Prostate gland (tissue), 2 donors: ENCODE measurements around the gene CXXC5. TPM values are rescaled to one million over a fixed set of nuclear protein-coding genes. Genes with fewer than 3 reads are reported as not detected.
"Not testable (repeated sequence)": the region's sequence is repeated elsewhere in the genome, so short reads cannot be mapped to it uniquely, and the experiment has no call there.

Experiments
- DNase-seq: peaks from one replicate; pipeline ENCODE4 v3.0.0-alpha.2; 2019; ENCODE audit warnings: low spot score
- H3K27ac ChIP-seq, 2 donors: fragments of 200-600 bp; sonication (generic); 2 replicates each; pipeline ENCODE4 v1.5.1; 2017 to 2019
- H3K27me3 ChIP-seq: fragments of 200-600 bp; sonication (generic); replicated peaks from 2 replicates; pipeline ENCODE4 v1.5.1; 2019; ENCODE audit not compliant: insufficient read depth
- H3K36me3 ChIP-seq, 2 donors: fragments of 200-600 bp; sonication (generic); 1 replicate in 1 of 2; 2 replicates in 1 of 2; pipeline versions ENCODE4 v1.5.1 to v1.8.1; 2017 to 2019
- H3K4me1 ChIP-seq: fragments of 200-600 bp; sonication (generic); replicated peaks from 2 replicates; pipeline ENCODE4 v1.5.1; 2019
- H3K4me3 ChIP-seq, 2 donors: fragments of 200-600 bp; sonication (generic); 2 replicates each; pipeline ENCODE4 v1.5.1; 2017 to 2019
- H3K9me3 ChIP-seq: fragments of 200-600 bp; sonication (generic); 2 replicates; pipeline ENCODE4 v1.5.1; 2017
- POLR2A ChIP-seq: fragments of 450-650 bp; IDR thresholded peaks from one replicate; pipeline ENCODE4 v1.6.1; 2016; ENCODE audit warnings: antibody characterized with exemption, mild to moderate bottlenecking
- POLR2AphosphoS5 ChIP-seq: sonication (generic); formaldehyde crosslinking; IDR thresholded peaks from one replicate; pipeline ENCODE4 v1.6.1; 2017; ENCODE audit warnings: antibody characterized with exemption
- WGBS: methylation state at CpG from one replicate; pipeline ENCODE4 v1.1.5; 2018; 5-methylcytosine and 5-hydroxymethylcytosine counted together
- intact Hi-C: fragments of 100-400 bp; cut with DNase I; formaldehyde crosslinking; loops from one replicate; pipeline ENCODE4 v1.14.2; 2022
- total RNA-seq, 2 donors: library from RNA; depleted of rRNA; stranded (reverse); fragments of >200 nt; gene quantifications; one replicate each; pipeline ENCODE4 v1.1.0, GENCODE V29; 2016
- TF ChIP-seq, protein P1 (sequence below), 4 experiments: fragments of 200-600 bp in 2 of 4; fragments of 450-650 bp in 2 of 4; sonication (generic) in 2 of 4; IDR thresholded peaks; 1 replicate in 3 of 4; 2 replicates in 1 of 4; pipeline ENCODE4 v1.5.1; 2016 to 2019; ENCODE audit warnings: antibody characterized with exemption in 4 of 4, mild to moderate bottlenecking in 2 of 4, moderate library complexity in 2 of 4

CXXC5 gene
- total RNA-seq, 2 donors from 2014 or later, result 47.4 to 47.7 TPM

DNA sequence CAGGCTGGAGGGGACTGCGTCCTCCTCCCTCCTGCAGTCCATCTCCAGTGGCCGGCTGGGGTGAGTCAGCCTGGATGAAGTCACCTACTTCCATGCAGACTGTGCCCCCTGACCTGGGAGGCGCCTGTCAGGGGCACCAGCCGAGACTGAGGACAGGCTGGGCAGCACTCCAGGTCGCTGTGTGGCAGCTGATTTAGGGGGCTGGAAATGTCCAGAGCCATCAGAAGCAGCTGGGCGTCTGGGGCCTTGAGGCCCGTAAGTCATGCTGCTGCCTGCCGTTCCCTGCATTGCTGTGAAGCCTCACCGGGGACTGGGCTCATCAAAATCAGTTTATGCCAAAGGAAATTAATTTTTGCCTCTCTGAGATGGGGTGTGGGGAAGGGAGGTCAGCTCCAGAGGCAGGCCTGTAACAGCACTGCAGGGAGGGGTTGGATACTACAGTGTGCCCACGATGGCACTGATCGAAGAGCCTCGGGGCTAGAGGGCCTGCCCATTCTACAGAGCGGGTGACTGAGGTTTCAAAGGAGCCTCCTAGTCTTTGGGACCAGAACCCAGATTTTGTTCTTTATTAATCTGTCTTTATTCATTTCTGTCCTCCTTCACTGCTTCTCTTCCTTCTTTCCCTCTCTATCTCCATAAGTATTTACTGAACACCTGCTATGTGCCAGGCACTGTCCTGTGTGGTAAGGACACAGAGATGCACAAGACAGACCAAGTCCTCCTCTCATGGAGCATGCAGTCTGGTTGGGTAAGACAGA lies 77.1 kb downstream of the CXXC5 start:
- WGBS, result 70% methylated on average over 13 of the region's 13 CpGs
- TF ChIP-seq POLR2A (no peak), POLR2AphosphoS5 (no peak)
- TF ChIP-seq, protein P1, sequence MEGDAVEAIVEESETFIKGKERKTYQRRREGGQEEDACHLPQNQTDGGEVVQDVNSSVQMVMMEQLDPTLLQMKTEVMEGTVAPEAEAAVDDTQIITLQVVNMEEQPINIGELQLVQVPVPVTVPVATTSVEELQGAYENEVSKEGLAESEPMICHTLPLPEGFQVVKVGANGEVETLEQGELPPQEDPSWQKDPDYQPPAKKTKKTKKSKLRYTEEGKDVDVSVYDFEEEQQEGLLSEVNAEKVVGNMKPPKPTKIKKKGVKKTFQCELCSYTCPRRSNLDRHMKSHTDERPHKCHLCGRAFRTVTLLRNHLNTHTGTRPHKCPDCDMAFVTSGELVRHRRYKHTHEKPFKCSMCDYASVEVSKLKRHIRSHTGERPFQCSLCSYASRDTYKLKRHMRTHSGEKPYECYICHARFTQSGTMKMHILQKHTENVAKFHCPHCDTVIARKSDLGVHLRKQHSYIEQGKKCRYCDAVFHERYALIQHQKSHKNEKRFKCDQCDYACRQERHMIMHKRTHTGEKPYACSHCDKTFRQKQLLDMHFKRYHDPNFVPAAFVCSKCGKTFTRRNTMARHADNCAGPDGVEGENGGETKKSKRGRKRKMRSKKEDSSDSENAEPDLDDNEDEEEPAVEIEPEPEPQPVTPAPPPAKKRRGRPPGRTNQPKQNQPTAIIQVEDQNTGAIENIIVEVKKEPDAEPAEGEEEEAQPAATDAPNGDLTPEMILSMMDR (IDR thresholded peaks at IDR 0.05), result no peak
- H3K9me3 ChIP-seq, result no peaks in the 10 kb centered on the region

DNA sequence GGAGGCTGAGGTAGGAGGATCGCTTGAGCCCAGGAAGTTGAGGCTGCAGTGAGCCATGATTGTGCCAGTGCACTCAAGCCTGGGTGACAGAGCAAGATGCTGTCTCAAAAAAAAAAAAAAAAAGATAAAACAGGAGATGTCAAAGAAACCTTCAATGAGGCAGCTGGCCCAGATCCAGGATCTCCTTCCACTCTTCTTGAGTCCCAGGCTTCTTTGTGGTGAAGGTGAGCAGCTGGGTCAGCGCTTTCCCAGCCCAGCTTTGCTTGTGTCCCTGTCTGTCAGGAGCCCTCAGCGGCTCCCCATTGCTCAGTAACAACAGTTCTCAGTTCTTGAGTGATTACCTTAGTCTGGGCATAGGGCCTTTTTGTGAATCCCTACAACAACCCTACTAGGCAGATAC lies 78.1 kb downstream of the CXXC5 start:
- WGBS, result 95% methylated on average over 3 of the region's 3 CpGs
- no peaks in the 10 kb centered on the region for H3K4me1 ChIP-seq
- no peak for DNase-seq
- no peak overlapping the region for H3K27ac ChIP-seq
- H3K9me3 ChIP-seq, result no peaks in the 10 kb centered on the region
- H3K36me3 ChIP-seq, result no peaks in the 10 kb centered on the region
- intact Hi-C loops, result no loop called here
- H3K27me3 ChIP-seq, result no peaks in the 10 kb centered on the region
- no peak for TF ChIP-seq POLR2A
- TF ChIP-seq, protein P1 (IDR thresholded peaks at IDR 0.05), result no peak
- no peak for TF ChIP-seq POLR2AphosphoS5
- H3K4me3 ChIP-seq, result no peak overlapping the region

More for the DNA sequence above, 77.1 kb downstream of the CXXC5 start:
- Histone ChIP-seq H3K27me3 (no peaks in the 10 kb centered on the region), H3K4me3 (no peak overlapping the region), H3K36me3 (no peaks in the 10 kb centered on the region), H3K27ac (no peak overlapping the region), H3K4me1 (no peaks in the 10 kb centered on the region)
- intact Hi-C loops, result no loop called here
- DNase-seq, result no peak

DNA sequence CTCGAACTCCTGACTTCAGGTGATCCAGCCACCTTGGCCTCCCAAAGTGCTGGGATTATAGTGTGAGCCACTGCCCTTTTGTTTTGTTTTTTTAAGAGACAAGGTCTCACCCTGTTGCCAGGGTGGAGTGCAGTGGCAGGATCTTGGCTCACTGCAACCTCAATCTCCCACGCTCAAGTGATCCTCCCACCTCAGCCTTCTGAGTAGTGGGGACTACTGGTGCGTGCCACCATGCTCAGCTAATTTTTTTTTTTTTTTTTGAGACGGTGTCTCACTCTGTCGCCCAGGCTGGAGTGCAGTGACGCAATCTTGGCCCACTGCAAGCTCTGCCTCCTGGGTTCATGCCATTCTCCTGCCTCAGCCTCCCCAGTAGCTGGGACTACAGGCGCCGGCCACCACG lies 79.5 kb downstream of the CXXC5 start:
- 89% methylated on average over 9 of the region's 9 CpGs for WGBS
- H3K27me3 ChIP-seq, H3K4me1 ChIP-seq, H3K9me3 ChIP-seq, H3K4me3 ChIP-seq, H3K36me3 ChIP-seq, DNase-seq, H3K27ac ChIP-seq, intact Hi-C loops: not testable (repeated sequence)

DNA sequence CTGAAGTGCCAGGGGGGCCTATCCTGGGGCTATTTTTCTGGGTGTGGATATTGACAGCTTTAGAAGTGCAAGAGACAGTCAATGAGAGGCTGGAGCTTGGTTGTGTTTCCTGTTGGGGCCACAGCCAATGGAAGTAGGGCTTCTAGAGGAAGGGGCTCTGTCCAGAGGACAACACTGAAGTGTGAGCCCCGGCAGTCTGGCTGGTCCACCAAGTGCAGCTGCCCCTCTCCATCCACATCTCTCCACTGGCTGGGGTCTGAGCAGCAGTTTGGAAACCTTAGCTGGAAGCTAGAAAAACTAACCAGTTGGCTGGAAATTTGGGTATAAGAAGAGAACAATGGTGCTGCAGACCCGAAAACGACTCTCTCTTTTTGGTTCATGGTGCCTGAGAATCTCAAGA lies 83.1 kb downstream of the CXXC5 start:
- Histone ChIP-seq H3K4me1 (no peaks in the 10 kb centered on the region), H3K27me3 (no peaks in the 10 kb centered on the region), H3K4me3 (no peak overlapping the region), H3K27ac (no peak overlapping the region), H3K9me3 (no peaks in the 10 kb centered on the region), H3K36me3 (no peaks in the 10 kb centered on the region)
- DNase-seq, result no peak
- TF ChIP-seq, protein P1 (IDR thresholded peaks at IDR 0.05), result no peak
- TF ChIP-seq POLR2AphosphoS5 (no peak), POLR2A (no peak)
- 70% methylated on average over 3 of the region's 3 CpGs for WGBS
- intact Hi-C loops, result no loop called here

DNA sequence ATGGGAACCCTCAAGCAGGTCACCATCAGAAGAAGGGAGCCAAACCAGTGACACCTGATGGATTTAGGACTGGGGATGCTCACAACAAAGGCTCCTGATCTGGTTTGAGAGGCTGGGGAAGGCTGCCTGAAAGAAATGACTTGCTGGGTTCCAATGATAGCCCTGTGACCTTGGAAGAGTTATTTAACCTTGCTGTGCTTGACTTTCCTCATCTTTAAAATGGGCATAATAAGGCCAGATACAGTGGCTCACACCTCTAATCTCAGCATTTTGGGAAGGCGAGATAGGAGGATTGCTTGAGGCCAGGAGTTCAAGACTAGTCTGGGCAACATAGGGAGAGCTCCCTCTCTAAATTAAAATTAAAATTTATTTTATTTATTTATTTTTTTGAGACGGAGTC lies 83.9 kb downstream of the CXXC5 start:
- no peaks in the 10 kb centered on the region for H3K36me3 ChIP-seq
- no peak overlapping the region for H3K4me3 ChIP-seq
- H3K4me1 ChIP-seq, result no peaks in the 10 kb centered on the region
- H3K27ac ChIP-seq, result no peak overlapping the region
- no peaks in the 10 kb centered on the region for H3K27me3 ChIP-seq
- 98% methylated on average over 2 of the region's 2 CpGs for WGBS
- H3K9me3 ChIP-seq, result no peaks in the 10 kb centered on the region
- intact Hi-C loops, result no loop called here
- no peak for DNase-seq
- TF ChIP-seq, protein P1 (IDR thresholded peaks at IDR 0.05), result no peak
- no peak for TF ChIP-seq POLR2AphosphoS5
- no peak for TF ChIP-seq POLR2A
